HG02759 (cell line): ENCODE data around the gene CYP11A1.

Source experiments
- ATAC-seq: cut with Tn5 transposase; IDR thresholded peaks from one replicate; pipeline ENCODE4 v1.9.1; 2021; ENCODE audit warnings: mild to moderate bottlenecking, moderate library complexity; ENCODE audit not compliant: unreplicated experiment

Gene CYP11A1

GRCh38 chr15:74350295-74351275 is 16.9 kb downstream of the CYP11A1 start:
- ATAC-seq, result no peak

GRCh38 chr15:74349241-74349778 is 18.1 kb downstream of the CYP11A1 start:
- no peak for ATAC-seq

GRCh38 chr15:74347757-74348250 is 19.6 kb downstream of the CYP11A1 start:
- ATAC-seq, result no peak

- ATAC-seq, result no peak
These were observed 22.4 kb downstream of the CYP11A1 start for GRCh38 chr15:74345051-74345450.

- ATAC-seq, result no peak
These were observed 23.7 kb downstream of the CYP11A1 start for GRCh38 chr15:74343797-74344127.

- ATAC-seq, result no peak
These were observed 24.2 kb downstream of the CYP11A1 start for GRCh38 chr15:74343127-74343796.

- no peak for ATAC-seq
These were observed 27.3 kb downstream of the CYP11A1 start for GRCh38 chr15:74340150-74340549.

GRCh38 chr15:74339371-74339770 is 28.1 kb downstream of the CYP11A1 start:
- ATAC-seq, result no peak

- no peak for ATAC-seq
These were observed 28.8 kb downstream of the CYP11A1 start for GRCh38 chr15:74338676-74339075.

- ATAC-seq, result no peak
These were observed 29.7 kb downstream of the CYP11A1 start for GRCh38 chr15:74337607-74338211.

- no peak for ATAC-seq
These were observed 30.3 kb downstream of the CYP11A1 start for GRCh38 chr15:74337146-74337545.

GRCh38 chr15:74336061-74337005 is 31.1 kb downstream of the CYP11A1 start:
- no peak for ATAC-seq

GRCh38 chr15:74335396-74335795 is 32.0 kb downstream of the CYP11A1 start:
- ATAC-seq, result no peak

GRCh38 chr15:74334127-74334526 is 33.3 kb downstream of the CYP11A1 start:
- no peak for ATAC-seq

GRCh38 chr15:74333662-74334061 is 33.8 kb downstream of the CYP11A1 start:
- ATAC-seq, result no peak

GRCh38 chr15:74333093-74333492 is 34.4 kb downstream of the CYP11A1 start:
- ATAC-seq, result no peak

- ATAC-seq, result no peak
These were observed 34.8 kb downstream of the CYP11A1 start for GRCh38 chr15:74332611-74333010.

- ATAC-seq, result no peak
These were observed 35.4 kb downstream of the CYP11A1 start for GRCh38 chr15:74332011-74332410.

GRCh38 chr15:74330861-74331408 is 36.5 kb downstream of the CYP11A1 start:
- ATAC-seq, result no peak
